ENCODE results near the gene MEIKIN.

DNA sequence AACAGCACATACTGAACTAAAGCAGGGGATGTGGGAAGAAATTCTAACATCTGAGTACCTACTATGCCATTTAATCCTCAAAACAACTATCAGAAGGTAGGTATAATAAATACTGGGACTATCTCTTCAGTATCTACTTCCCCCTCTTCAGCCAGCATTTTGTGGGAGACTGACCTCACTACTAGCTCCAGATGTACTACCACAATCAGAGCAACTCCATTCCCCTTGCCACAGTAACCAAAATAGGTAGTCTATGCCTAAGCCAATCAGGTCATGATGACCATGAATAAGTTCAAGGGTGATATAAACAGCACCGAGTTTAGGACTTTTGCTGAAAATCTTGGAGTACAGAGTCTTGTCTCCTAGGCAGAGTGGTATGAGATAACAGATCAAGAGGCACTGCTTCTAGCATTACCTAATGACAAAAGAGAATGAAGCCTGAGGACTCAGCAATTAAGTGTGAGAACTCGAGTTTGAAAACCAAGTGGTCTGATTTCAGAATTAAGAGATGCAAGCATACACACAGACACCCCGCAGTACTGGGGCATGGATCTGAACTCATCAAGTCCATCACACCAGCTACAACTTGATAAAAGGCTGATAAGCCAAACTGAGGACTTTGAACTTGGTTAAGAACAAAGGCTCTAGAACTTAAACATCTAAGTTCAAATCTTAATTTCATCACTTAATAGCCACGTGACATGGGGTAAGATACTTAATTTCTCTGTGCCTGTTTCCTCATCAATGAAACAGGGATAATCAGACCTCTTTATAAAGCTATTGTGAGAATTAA, 158.4 kb downstream of the MEIKIN start:
- TF ChIP-seq, protein P1, sequence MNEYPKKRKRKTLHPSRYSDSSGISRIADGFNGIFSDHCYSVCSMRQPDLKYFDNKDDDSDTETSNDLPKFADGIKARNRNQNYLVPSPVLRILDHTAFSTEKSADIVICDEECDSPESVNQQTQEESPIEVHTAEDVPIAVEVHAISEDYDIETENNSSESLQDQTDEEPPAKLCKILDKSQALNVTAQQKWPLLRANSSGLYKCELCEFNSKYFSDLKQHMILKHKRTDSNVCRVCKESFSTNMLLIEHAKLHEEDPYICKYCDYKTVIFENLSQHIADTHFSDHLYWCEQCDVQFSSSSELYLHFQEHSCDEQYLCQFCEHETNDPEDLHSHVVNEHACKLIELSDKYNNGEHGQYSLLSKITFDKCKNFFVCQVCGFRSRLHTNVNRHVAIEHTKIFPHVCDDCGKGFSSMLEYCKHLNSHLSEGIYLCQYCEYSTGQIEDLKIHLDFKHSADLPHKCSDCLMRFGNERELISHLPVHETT (CRISPR knock-in tag; conservative IDR thresholded peaks at IDR 0.05), result no peak
- TF ChIP-seq ZNF766 (CRISPR knock-in tag; IDR thresholded peaks at IDR 0.05; ENCODE audit: borderline replicate concordance) (no peak), SMAD1 (CRISPR knock-in tag; IDR thresholded peaks at IDR 0.05; ENCODE audit: borderline replicate concordance, low read depth) (no peak), ELF4 (CRISPR knock-in tag; IDR thresholded peaks at IDR 0.05; ENCODE audit: borderline replicate concordance) (no peak), ZFX (CRISPR knock-in tag; IDR thresholded peaks at IDR 0.05; ENCODE audit: low read depth) (no peak), HMG20A (CRISPR knock-in tag; IDR thresholded peaks at IDR 0.05; ENCODE audit: borderline replicate concordance) (no peak), JUND (CRISPR knock-in tag; IDR thresholded peaks at IDR 0.05) (no peak), ZNF501 (CRISPR knock-in tag; IDR thresholded peaks at IDR 0.05) (no peak), ZNF274 (CRISPR knock-in tag; IDR thresholded peaks at IDR 0.05) (no peak), ZNF224 (CRISPR knock-in tag; IDR thresholded peaks at IDR 0.05) (no peak), CEBPG (CRISPR knock-in tag; IDR thresholded peaks at IDR 0.05) (no peak)
- TF ChIP-seq, protein P2, sequence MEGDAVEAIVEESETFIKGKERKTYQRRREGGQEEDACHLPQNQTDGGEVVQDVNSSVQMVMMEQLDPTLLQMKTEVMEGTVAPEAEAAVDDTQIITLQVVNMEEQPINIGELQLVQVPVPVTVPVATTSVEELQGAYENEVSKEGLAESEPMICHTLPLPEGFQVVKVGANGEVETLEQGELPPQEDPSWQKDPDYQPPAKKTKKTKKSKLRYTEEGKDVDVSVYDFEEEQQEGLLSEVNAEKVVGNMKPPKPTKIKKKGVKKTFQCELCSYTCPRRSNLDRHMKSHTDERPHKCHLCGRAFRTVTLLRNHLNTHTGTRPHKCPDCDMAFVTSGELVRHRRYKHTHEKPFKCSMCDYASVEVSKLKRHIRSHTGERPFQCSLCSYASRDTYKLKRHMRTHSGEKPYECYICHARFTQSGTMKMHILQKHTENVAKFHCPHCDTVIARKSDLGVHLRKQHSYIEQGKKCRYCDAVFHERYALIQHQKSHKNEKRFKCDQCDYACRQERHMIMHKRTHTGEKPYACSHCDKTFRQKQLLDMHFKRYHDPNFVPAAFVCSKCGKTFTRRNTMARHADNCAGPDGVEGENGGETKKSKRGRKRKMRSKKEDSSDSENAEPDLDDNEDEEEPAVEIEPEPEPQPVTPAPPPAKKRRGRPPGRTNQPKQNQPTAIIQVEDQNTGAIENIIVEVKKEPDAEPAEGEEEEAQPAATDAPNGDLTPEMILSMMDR (CRISPR knock-in tag; IDR thresholded peaks at IDR 0.05), result no peak
- TF ChIP-seq, protein P3, sequence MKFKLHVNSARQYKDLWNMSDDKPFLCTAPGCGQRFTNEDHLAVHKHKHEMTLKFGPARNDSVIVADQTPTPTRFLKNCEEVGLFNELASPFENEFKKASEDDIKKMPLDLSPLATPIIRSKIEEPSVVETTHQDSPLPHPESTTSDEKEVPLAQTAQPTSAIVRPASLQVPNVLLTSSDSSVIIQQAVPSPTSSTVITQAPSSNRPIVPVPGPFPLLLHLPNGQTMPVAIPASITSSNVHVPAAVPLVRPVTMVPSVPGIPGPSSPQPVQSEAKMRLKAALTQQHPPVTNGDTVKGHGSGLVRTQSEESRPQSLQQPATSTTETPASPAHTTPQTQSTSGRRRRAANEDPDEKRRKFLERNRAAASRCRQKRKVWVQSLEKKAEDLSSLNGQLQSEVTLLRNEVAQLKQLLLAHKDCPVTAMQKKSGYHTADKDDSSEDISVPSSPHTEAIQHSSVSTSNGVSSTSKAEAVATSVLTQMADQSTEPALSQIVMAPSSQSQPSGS (CRISPR knock-in tag; IDR thresholded peaks at IDR 0.05), result no peak
